ENCODE results near the gene TRIM4. TPM values are rescaled to one million over a fixed set of nuclear protein-coding genes. Genes with fewer than 3 reads are reported as not detected.
"Not testable (repeated sequence)": the region's sequence is repeated elsewhere in the genome, so short reads cannot be mapped to it uniquely, and the experiment has no call there.

Gene TRIM4
- total RNA-seq, 2 experiments from 2014 or later, result 23.9 to 25.7 TPM

DNA sequence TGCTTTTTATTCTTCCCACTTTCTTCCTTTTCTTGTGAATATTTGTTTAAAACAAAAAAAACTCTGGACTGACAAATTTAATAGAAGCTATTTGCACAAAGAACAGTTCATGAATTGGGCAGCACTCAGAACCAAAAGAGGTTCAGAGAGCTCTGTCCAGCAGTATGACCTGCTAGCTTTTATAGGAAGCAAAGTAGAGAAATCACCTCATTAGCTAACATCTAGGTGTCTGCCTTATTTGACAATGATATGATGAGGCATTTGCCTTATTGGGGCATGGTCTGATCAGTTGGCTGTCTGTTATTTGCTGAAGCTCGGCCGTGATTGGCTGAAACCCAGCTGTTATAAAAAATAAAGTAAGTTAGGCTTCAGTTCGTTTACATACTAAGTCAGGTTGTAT lies 819 bp upstream of the TRIM4 start:
- H3K27ac Mint-ChIP-seq, result peak overlapping the region; percentile 95
- H3K36me3 Mint-ChIP-seq (ENCODE audit: low read depth), result peaks cover 32% of the 10 kb centered on the region
- no peaks in the 10 kb centered on the region for H3K27me3 Mint-ChIP-seq
- H3K4me3 Mint-ChIP-seq, result peak overlapping the region; percentile 92
- H3K9me3 Mint-ChIP-seq (ENCODE audit: low read depth), result no peaks in the 10 kb centered on the region
- no peak for ATAC-seq
- DNase-seq, result no peak
- ChIA-PET POLR2A (interaction anchor here (0.6 to 1.3 kb wide), 6 partner anchors 9 to 430 kb away, joined by 3 to 8 read pairs (median 4); partner anchors contain the start of genes AP4M1, GJC3, MCM7 and ZNF655), CTCF (interaction anchor here (0.6 to 5.4 kb wide), 13 partner anchors 9 to 531 kb away, joined by 3 to 38 read pairs (median 4); partner anchors contain the start of genes GJC3, ZKSCAN1 and ZSCAN21)
- peaks cover 26% of the 10 kb centered on the region for H3K4me1 Mint-ChIP-seq
- intact Hi-C loops (cut with DNase I, micrococcal nuclease), result no loop called here

- ChIA-PET CTCF (interaction anchor here (0.6 to 5.4 kb wide), 14 partner anchors 10 to 531 kb away, joined by 3 to 38 read pairs (median 6); partner anchors contain the start of genes GJC3, ZKSCAN1 and ZSCAN21), POLR2A (interaction anchor here (0.6 to 1.3 kb wide), 9 partner anchors 9 to 430 kb away, joined by 3 to 8 read pairs (median 3); partner anchors contain the start of genes AP4M1, GJC3, MCM7 and ZNF655)
- H3K36me3 Mint-ChIP-seq (ENCODE audit: low read depth), result peaks cover 32% of the 10 kb centered on the region
- no peaks in the 10 kb centered on the region for H3K9me3 Mint-ChIP-seq (ENCODE audit: low read depth)
- no peaks in the 10 kb centered on the region for H3K27me3 Mint-ChIP-seq
- H3K27ac Mint-ChIP-seq, result peak overlapping the region; percentile 95
- DNase-seq (no peak), ATAC-seq (no peak)
- H3K4me1 Mint-ChIP-seq, result peaks cover 28% of the 10 kb centered on the region
- intact Hi-C loops (cut with DNase I, micrococcal nuclease), result loop anchor here (1.0 to 10.0 kb wide), 12 partner anchors 96 to 509 kb away; partner anchors contain the start of genes COPS6 (in 2 of the 2), ZNF3 (in 2 of the 2), CNPY4 (in 1 of the 2) and CPSF4 (in 1 of the 2)
- H3K4me3 Mint-ChIP-seq, result peak overlapping the region; percentile 92
Observed at GRCh38 chr7:99919814-99920112, 433 bp upstream of the TRIM4 start.

DNA sequence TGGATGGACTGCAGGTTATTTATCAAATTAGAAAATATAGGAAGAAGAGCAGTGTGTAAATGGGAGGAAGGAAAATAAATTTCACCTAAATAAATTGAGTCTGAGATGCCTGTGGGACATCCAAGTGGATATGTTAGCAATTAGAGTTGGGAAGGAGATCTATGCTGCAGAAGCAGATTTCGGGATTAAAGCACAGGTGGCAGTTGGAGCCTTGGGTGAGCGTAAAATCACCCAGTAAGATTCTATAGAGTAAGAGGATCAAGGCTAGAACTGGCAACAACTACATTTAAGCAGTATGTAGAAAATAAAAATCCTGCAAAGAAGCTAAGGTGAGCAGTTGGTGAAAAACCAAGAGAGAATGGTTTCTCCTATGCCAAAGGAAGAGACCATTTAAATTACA lies 8.4 kb downstream of the TRIM4 start:
- no peak for ATAC-seq
- no peak for DNase-seq
- Mint-ChIP-seq H3K4me3 (no peak overlapping the region), H3K9me3 (ENCODE audit: low read depth) (no peaks in the 10 kb centered on the region), H3K27ac (peak overlapping the region; percentile 43), H3K27me3 (no peaks in the 10 kb centered on the region), H3K4me1 (peaks cover 30% of the 10 kb centered on the region), H3K36me3 (ENCODE audit: low read depth) (peaks cover 42% of the 10 kb centered on the region)
- intact Hi-C loops (cut with DNase I, micrococcal nuclease), result loop anchor here in 1 of 2 experiments (5.0 to 10.0 kb wide), 2 partner anchors 174 to 221 kb away; partner anchors contain the start of genes COPS6 and ZNF3
- ChIA-PET POLR2A (no interaction called here), CTCF (interaction anchor here (1.0 to 4.6 kb wide), 5 partner anchors 37 to 92 kb away, joined by 3 to 44 read pairs (median 4); no protein-coding TSS in a partner anchor)

DNA sequence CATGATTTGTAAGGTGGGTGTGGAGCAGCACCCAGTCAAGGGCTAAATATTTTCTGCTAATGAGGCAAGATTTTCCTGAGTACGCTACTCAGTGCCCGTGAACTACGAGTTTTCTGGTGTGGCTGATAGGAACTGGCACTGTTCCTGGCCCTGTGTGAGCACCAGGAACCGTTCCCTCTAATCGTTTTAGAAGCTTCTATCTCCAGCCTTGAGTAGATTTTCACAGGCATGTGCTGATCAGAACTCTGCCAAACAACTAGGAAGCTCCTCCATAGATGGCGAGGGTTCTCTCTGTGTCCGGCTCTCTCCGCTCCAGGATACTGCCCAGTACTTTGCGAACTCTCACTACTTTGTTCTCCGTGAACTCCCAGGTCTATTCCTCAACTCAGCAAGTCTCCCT lies 17.7 kb downstream of the TRIM4 start:
- intact Hi-C loops (cut with DNase I, micrococcal nuclease), result no loop called here
- ChIA-PET CTCF (no interaction called here), POLR2A (no interaction called here)
- H3K4me3 Mint-ChIP-seq, result no peak overlapping the region
- no peak for DNase-seq
- no peaks in the 10 kb centered on the region for H3K27me3 Mint-ChIP-seq
- H3K36me3 Mint-ChIP-seq (ENCODE audit: low read depth), result peaks cover 58% of the 10 kb centered on the region
- H3K9me3 Mint-ChIP-seq (ENCODE audit: low read depth), result no peaks in the 10 kb centered on the region
- peak overlapping the region; percentile 2 for H3K27ac Mint-ChIP-seq
- no peak for ATAC-seq
- peaks cover 5% of the 10 kb centered on the region for H3K4me1 Mint-ChIP-seq

DNA sequence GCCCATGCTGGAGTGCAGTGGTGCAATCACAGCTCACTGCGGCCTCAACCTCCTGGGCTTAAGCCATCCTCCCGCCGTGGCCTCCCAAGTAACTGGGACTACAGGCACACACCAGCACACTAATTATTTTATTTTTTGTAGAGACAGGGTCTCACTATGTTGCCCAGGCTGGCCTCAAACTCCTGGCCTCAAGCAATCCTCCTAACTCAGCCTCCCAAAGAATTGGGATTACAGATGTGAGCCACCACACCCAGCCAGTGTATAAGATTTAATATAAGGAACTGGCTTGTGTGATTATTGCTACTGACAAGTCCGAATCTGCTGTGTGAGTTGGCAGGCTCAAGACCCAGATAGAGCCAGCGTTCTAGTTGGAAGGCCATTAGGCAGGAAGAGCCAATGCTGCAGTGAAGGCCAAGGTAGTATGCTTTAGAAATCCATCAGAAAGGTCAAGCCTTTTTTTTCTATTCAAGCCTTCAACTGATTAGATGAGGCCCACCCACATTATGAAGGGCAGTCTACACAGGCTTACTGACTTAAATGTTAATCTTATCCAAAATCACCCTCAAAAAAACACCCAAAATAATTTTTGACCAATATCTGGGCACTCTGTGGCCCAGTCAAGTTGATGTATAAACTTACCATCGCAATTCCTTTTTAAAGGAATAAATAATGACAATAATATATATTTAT lies 19.4 kb downstream of the TRIM4 start:
- Mint-ChIP-seq H3K9me3 (ENCODE audit: low read depth) (no peaks in the 10 kb centered on the region), H3K27ac (no peak overlapping the region), H3K4me1 (peaks cover 5% of the 10 kb centered on the region), H3K4me3 (no peak overlapping the region), H3K27me3 (no peaks in the 10 kb centered on the region), H3K36me3 (ENCODE audit: low read depth) (peaks cover 49% of the 10 kb centered on the region)
- intact Hi-C loops (cut with DNase I, micrococcal nuclease), result no loop called here
- ChIA-PET CTCF (no interaction called here), POLR2A (no interaction called here)
- ATAC-seq (no peak), DNase-seq (no peak)

GRCh38 chr7:99898836-99899235 lies 20.5 kb downstream of the TRIM4 start:
- ChIA-PET POLR2A (no interaction called here), CTCF (no interaction called here)
- DNase-seq (no peak), ATAC-seq (no peak)
- intact Hi-C loops (cut with DNase I, micrococcal nuclease), result no loop called here
- Mint-ChIP-seq H3K4me1 (peaks cover 5% of the 10 kb centered on the region), H3K4me3 (no peak overlapping the region), H3K27me3 (no peaks in the 10 kb centered on the region), H3K36me3 (ENCODE audit: low read depth) (peaks cover 42% of the 10 kb centered on the region), H3K9me3 (ENCODE audit: low read depth) (no peaks in the 10 kb centered on the region), H3K27ac (no peak overlapping the region)

DNA sequence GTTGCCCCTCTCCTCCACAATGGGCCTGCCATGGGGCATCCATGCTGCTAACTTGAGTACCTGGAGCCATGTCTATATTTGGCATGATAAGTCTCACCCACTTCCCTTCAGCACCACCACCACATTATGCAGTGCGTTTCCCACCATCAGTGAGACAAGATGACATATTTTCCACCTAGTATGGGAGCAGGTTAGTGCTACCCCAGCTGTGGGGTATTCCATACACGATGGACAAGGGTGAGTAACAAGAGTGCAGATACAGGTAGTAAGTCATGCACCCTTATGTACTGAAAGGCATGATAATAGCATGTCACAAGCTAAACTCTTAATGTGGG lies 21.3 kb downstream of the TRIM4 start:
- Mint-ChIP-seq H3K4me3 (no peak overlapping the region), H3K9me3 (ENCODE audit: low read depth) (no peaks in the 10 kb centered on the region), H3K4me1 (peaks cover 5% of the 10 kb centered on the region), H3K27me3 (no peaks in the 10 kb centered on the region), H3K36me3 (ENCODE audit: low read depth) (peaks cover 35% of the 10 kb centered on the region), H3K27ac (no peak overlapping the region)
- intact Hi-C loops (cut with DNase I, micrococcal nuclease), result no loop called here
- DNase-seq, result no peak
- ChIA-PET POLR2A (no interaction called here), CTCF (no interaction called here)
- no peak for ATAC-seq

DNA sequence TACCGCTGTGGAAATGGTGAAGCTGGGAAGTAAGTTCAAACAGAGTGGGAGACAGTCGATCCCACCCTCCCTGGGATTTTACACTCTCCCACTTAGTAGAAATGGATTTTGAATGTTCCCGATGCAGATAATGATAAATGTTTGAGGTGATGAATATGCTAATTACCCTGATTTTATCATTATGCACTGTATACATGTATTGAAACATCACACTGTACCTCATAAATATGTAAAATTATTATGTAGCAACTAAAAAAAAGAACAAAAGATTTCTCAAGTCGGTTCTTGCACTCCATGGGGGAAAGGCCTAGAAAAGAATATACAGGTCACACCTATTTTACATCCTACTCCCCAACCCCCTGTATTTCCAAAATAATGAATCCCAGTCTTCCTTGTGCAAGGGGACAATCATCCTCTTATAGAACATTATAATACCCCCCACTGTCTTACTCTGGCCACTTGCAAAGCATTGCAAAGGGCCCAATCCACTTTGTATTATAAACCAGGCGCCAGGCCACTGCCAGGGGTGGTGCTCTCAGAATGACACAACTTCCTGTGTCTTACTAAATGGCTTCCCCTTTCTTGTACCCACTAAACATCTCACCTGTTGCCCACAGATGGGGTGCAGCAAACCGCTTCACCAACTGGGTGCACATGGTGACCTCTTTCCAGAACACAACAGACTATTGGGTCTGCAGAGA lies 21.9 kb downstream of the TRIM4 start:
- POLR2A ChIA-PET, result no interaction called here
- Mint-ChIP-seq H3K36me3 (ENCODE audit: low read depth) (peaks cover 32% of the 10 kb centered on the region), H3K27ac (no peak overlapping the region), H3K9me3 (ENCODE audit: low read depth) (no peaks in the 10 kb centered on the region), H3K4me3 (no peak overlapping the region), H3K4me1 (peaks cover 5% of the 10 kb centered on the region), H3K27me3 (no peaks in the 10 kb centered on the region)
- CTCF ChIA-PET, result interaction anchor here (0.6 kb wide), 1 partner anchor 202 kb away, joined by 3 read pairs; no protein-coding TSS in a partner anchor
- intact Hi-C loops (cut with DNase I, micrococcal nuclease), result no loop called here
- peak; percentile 44 for ATAC-seq
- no peak for DNase-seq

DNA sequence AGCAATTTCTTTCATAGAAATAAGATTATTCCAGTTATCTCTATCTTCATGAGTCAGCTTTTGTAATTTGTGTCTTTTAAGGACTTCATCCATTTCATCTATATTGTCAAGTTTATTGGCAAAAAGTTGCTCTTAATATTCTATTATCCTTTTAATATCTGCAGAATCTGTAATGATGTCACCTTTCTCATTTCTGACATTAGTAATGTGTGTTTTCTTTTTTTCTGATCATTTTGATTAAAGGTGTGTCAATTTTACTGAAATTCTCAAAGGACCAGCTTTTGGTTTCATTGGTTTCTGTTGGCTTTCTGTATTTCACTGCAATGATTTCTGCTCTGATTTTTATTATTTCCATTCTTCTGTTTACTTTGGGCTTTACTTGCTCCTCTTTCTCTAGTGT lies 24.6 kb downstream of the TRIM4 start:
- no peak for ATAC-seq
- POLR2A ChIA-PET, result interaction anchor here (0.7 kb wide), 1 partner anchor 179 kb away, joined by 4 read pairs; no protein-coding TSS in a partner anchor
- H3K27ac Mint-ChIP-seq, result no peak overlapping the region

DNA sequence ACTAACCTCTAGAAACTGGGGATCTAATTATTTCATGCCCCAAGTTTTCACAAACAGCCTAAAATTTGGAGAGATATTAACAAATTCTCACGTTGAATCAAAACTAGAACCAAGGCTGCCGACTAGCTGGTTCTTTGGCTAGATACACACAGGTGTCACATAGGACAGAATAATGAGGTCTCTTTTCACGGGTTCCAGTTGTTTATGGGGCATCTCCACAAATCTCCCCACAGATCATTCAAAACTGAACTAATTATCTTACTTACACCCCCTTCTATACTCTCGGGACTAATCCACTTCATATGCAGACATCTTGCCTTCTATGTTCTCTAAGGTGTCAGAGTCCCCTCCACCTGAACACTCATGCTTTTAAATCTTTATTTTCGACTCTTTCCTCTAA lies 26.1 kb downstream of the TRIM4 start:
- no peak overlapping the region for H3K4me3 Mint-ChIP-seq
- CTCF ChIA-PET, result interaction anchor here (0.6 kb wide), 1 partner anchor 236 kb away, joined by 3 read pairs; no protein-coding TSS in a partner anchor
- POLR2A ChIA-PET, result no interaction called here
- no peaks in the 10 kb centered on the region for H3K27me3 Mint-ChIP-seq
- no peak for ATAC-seq
- intact Hi-C loops (cut with DNase I, micrococcal nuclease), result no loop called here
- DNase-seq, result no peak
- no peak overlapping the region for H3K27ac Mint-ChIP-seq
- H3K4me1 Mint-ChIP-seq, result peaks cover 5% of the 10 kb centered on the region
- H3K9me3 Mint-ChIP-seq (ENCODE audit: low read depth), result no peaks in the 10 kb centered on the region
- H3K36me3 Mint-ChIP-seq (ENCODE audit: low read depth), result peaks cover 29% of the 10 kb centered on the region

More for the DNA sequence above, 24.6 kb downstream of the TRIM4 start:
- Mint-ChIP-seq H3K4me1 (peaks cover 5% of the 10 kb centered on the region), H3K9me3 (ENCODE audit: low read depth) (no peaks in the 10 kb centered on the region), H3K4me3 (no peak overlapping the region), H3K27me3 (no peaks in the 10 kb centered on the region), H3K36me3 (ENCODE audit: low read depth) (peaks cover 34% of the 10 kb centered on the region)
- intact Hi-C loops (cut with DNase I, micrococcal nuclease), result no loop called here
- CTCF ChIA-PET, result interaction anchor here (0.8 to 0.9 kb wide), 2 partner anchors 18 to 96 kb away, joined by 3 read pairs; no protein-coding TSS in a partner anchor
- no peak for DNase-seq

DNA sequence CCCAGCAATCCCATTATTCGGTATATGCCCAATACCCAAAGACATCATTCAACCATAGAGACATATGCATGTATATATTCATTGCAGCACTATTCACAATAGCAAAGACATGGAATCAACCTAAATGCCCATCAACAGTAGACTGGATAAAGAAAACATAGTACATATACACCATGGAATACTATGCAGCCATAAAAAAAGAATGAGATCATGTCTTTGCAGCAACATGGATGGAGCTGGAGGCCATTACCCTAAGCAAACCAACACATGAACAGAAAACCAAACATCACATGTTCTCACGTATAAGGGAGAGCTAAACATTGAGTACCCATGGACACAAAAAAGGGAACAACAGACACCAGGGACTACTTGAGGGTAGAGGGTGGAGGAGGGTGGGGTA lies 29.0 kb downstream of the TRIM4 start:
- not testable (repeated sequence) for ATAC-seq

More for the DNA sequence above, 29.0 kb downstream of the TRIM4 start:
- H3K27ac Mint-ChIP-seq; intact Hi-C loops (cut with DNase I, micrococcal nuclease); H3K4me3 Mint-ChIP-seq; H3K4me1 Mint-ChIP-seq; POLR2A ChIA-PET; H3K9me3 Mint-ChIP-seq (ENCODE audit: low read depth); DNase-seq; H3K27me3 Mint-ChIP-seq: not testable (repeated sequence)
- H3K36me3 Mint-ChIP-seq (ENCODE audit: low read depth), result peaks cover 29% of the 10 kb centered on the region
- CTCF ChIA-PET, result interaction anchor here (0.6 to 1.6 kb wide), 2 partner anchors 23 to 198 kb away, joined by 3 to 5 read pairs; no protein-coding TSS in a partner anchor

All from activated CD4-positive, alpha-beta T cell treated with anti-CD3 and anti-CD28 coated beads for 36 hours (primary cell).